Omental fat pad (tissue), 4 donors: ENCODE measurements around the gene CEMIP. TPM values are rescaled to one million over a fixed set of nuclear protein-coding genes. Genes with fewer than 3 reads are reported as not detected.

Source experiments
- ATAC-seq: fragments of 150-250 bp; one replicate; pipeline ENCODE4 v1.9.1; 2016; ENCODE audit warnings: mild to moderate bottlenecking, moderate library complexity; ENCODE audit not compliant: low FRiP score
- DNase-seq: peaks from one replicate; pipeline ENCODE4 v3.0.0-alpha.2; 2019; ENCODE audit warnings: low spot score
- CTCF ChIP-seq, 3 donors: fragments of 450-650 bp; IDR thresholded peaks; one replicate each; pipeline ENCODE4 v1.5.1; 2016 to 2017; ENCODE audit warnings: antibody characterized with exemption in 3 of 3, mild to moderate bottlenecking in 3 of 3, moderate library complexity in 2 of 3
- total RNA-seq, 4 donors: library from RNA; depleted of rRNA; stranded (reverse); fragments of >200 nt; gene quantifications; one replicate each; pipeline ENCODE4 v1.1.0, GENCODE V29; 2016

Gene CEMIP
- total RNA-seq, 4 donors from 2014 or later: 0.19 to 9.5 (median 1.2) TPM; not detected in 1

GRCh38 chr15:80825361-80826030 lies 46.3 kb downstream of the CEMIP start:
- no peak for TF ChIP-seq CTCF (IDR thresholded peaks at IDR 0.05)
- DNase-seq: no peak
- no peak for ATAC-seq

GRCh38 chr15:80828796-80829195 lies 49.6 kb downstream of the CEMIP start:
- ATAC-seq: no peak
- TF ChIP-seq CTCF (IDR thresholded peaks at IDR 0.05): no peak

GRCh38 chr15:80830677-80831076 lies 51.5 kb downstream of the CEMIP start:
- DNase-seq: no peak
- no peak for TF ChIP-seq CTCF (IDR thresholded peaks at IDR 0.05)
- ATAC-seq: no peak

More at GRCh38 chr15:80828796-80829195, 49.6 kb downstream of the CEMIP start:
- DNase-seq: no peak

GRCh38 chr15:80831192-80831591 lies 52.0 kb downstream of the CEMIP start:
- DNase-seq (no peak), ATAC-seq (no peak)
- TF ChIP-seq CTCF (IDR thresholded peaks at IDR 0.05): no peak

- no peak for ATAC-seq
- TF ChIP-seq CTCF (IDR thresholded peaks at IDR 0.05): no peak
- DNase-seq: no peak
Measured at GRCh38 chr15:80831606-80832224, 52.5 kb downstream of the CEMIP start.

GRCh38 chr15:80832686-80833085 lies 53.5 kb downstream of the CEMIP start:
- no peak for TF ChIP-seq CTCF (IDR thresholded peaks at IDR 0.05)
- no peak for DNase-seq
- ATAC-seq: no peak

GRCh38 chr15:80834402-80834801 lies 55.2 kb downstream of the CEMIP start:
- no peak for ATAC-seq
- no peak for DNase-seq
- TF ChIP-seq CTCF (IDR thresholded peaks at IDR 0.05): no peak
